Islet precursor cell (in vitro differentiated cells): Measurements from ENCODE around the gene CDK16.
"Not testable (repeated sequence)": the region's sequence is repeated elsewhere in the genome, so short reads cannot be mapped to it uniquely, and the experiment has no call there.

Experiments used
- DNase-seq: peaks from one replicate; pipeline ENCODE4 v3.0.0-alpha.2; 2018

The CDK16 gene

DNA sequence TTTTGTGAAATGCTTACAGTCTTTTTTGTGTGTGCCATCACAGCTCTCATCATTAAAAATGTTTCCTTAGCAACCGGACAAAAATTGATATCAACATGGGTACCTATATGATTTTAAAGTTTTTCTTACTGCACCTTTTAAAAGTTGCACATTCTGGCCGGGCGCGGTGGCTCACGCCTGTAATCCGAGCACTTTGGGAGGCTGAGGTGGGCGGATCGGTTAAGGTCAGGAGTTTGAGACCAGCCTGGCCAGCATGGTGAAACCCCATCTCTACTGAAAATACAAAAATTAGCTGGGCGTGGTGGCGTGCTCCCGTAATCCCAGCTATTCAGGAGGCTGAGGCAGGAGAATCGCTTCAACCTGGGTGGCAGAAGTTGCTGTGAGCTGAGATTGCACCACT, 39.1 kb downstream of the CDK16 start:
- not testable (repeated sequence) for DNase-seq

DNA sequence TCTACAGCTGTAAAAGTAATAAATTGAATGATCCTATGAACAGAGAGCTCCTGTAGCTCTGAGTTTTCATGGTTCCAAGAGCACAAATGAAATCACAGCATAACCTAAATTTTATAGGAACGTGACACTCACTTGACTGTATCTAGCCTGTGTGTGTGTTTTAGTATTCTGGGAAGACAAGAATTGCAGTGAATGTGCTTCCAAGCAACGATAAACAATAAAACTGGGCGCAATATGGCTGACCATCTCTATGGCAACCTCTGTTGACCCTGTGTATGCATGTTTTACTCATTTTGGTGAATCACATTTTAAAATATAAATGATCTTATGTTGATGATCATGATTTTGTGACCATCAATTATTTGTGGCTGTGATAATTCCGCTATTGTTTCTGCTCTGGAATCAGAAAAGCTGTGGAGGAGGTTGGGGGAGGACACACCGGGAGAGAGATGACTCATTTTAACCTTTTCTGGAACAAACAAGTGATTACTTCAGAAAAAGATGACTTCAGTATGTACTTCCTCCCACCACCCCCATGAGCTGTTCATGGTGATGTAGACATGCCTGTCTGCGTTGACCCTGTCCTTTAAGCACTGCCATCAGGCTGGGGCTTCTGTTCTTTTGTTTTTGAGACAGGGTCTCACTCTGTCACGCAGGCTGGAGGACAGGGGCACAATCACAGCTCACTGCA, 46.1 kb downstream of the CDK16 start:
- no peak for DNase-seq

DNA sequence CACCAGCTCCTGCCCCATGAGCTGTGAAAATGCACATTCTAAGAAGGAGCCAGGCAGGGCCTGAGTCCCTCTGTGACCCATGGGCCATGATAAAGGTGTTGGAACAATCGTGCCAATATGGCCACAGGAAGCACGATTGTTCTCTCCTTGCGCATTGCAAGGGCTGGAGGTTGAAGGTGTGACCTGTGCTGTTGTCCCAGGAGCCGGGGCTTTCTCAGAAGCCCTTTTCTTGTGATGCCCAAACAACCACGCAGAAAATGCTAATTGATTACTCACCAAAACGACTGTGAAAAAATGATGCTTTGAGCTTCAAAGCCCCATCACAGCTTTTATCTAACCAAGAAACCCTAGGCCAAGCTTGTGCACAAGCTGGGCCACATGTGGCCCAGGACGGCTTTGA, 48.2 kb downstream of the CDK16 start:
- no peak for DNase-seq

DNA sequence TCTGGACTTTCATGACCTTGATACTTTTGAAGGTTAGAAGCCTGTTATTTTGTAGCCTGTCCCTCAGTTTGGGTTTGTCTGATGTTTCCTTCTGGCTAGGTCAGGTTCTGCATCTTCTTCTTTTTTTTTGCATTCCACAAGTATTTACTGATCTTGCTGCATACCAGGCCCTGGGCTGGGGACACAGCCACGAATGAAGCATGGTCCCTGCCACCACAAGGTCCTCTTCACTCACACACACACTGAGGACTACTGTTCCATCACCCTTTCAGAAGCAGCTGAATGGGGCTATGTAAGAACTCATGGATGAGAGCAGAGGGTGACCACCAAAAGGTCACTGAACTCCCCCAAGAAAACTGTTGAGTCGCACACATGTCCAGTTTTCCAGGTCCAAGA, 53.5 kb downstream of the CDK16 start:
- no peak for DNase-seq

DNA sequence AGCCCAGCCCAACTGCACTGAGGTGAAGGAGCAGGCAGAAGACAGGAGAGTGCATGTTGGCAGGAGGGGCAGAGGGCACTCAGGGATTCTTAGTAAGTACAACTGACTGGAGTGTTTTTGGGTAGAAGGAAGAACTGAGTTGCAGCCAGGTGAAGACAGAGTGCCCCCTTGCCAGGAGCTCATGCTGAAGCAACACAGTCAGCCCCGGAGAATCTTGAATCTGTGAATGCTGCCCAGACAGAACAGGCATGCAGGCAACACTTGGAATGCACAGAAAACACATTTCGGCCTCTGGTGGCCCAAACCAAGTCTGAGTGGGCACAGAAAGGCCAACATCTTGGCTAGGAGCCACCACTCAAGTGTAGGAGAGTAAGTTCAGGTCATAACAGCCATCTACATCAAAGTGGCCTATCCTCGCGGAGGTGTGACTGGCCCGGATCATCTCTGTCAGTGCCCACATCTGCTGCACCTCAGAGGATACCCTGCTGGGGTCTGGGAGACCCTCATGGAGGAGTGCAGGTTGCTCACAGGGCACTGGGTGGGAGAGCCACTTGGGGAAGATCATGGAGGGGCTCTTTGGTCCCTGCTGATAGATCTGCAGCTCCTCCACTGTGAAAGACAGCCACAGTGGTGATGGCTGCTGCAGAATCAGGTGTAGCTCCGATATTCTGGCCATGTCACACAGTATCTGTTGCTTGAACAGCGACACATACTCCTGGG, 54.7 kb downstream of the CDK16 start:
- no peak for DNase-seq

DNA sequence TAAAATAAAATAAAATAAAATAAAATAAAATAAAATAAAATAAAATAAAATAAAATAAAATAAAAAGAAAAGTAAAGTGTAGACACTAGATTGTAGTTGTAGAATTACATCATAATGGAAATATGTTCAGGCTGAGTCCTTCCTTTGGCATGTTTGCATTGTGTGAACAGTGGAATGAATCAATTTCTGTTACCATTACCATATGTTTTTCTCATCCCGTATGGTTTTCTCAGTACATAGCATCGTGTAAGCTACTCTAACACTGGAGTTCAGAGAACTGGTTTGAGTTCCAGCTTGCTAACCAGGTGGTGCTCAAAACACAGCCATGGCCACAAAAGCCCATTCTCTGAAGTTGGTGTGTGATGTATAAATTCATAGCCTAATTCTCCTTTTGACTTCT, 60.2 kb downstream of the CDK16 start:
- DNase-seq: no peak
